DND-41 (cell line): Measurements from ENCODE around the gene SH3GL3.

Experiments
- ATAC-seq: fragments of 200-7000 bp; cut with Tn5 transposase; 3 replicates; pipeline ENCODE4 v1.9.1; 2021; ENCODE audit warnings: low read depth; ENCODE audit not compliant: insufficient read depth
- DNase-seq: peaks from one replicate; pipeline ENCODE4 v3.0.0-alpha.2; 2020
- H2AFZ ChIP-seq: 2 replicates; pipeline ENCODE4 v1.6.0; 2012; ENCODE audit warnings: low read depth, low read length
- H3K27ac ChIP-seq: 2 replicates; pipeline ENCODE4 v1.5.1; 2012; ENCODE audit warnings: low read length, inconsistent platforms
- H3K27me3 ChIP-seq: fragments of 200-600 bp; sonication (generic); 2 replicates; pipeline ENCODE4 v1.6.0; 2012; ENCODE audit warnings: low read length, mild to moderate bottlenecking, inconsistent platforms; ENCODE audit not compliant: insufficient read depth, poor library complexity
- H3K36me3 ChIP-seq: 2 replicates; pipeline ENCODE4 v1.5.1; 2012; ENCODE audit warnings: low read length, inconsistent platforms; ENCODE audit not compliant: insufficient read depth
- H3K4me1 ChIP-seq: 2 replicates; pipeline ENCODE4 v1.5.1; 2012; ENCODE audit warnings: mild to moderate bottlenecking, low read length; ENCODE audit not compliant: insufficient read depth
- H3K4me2 ChIP-seq: 2 replicates; pipeline ENCODE4 v1.6.0; 2012; ENCODE audit warnings: mild to moderate bottlenecking, moderate library complexity, low read length, inconsistent platforms; ENCODE audit not compliant: insufficient read depth
- H3K4me3 ChIP-seq, 2 experiments: fragments of 200-600 bp in 1 of 2; shearing (Covaris generic) in 1 of 2; 2 replicates each; pipeline ENCODE4 v1.5.1; 2012 to 2016; ENCODE audit warnings: inconsistent platforms in 2 of 2, low read length in 2 of 2, mild to moderate bottlenecking in 2 of 2, low read depth in 1 of 2, moderate library complexity in 1 of 2
- H3K79me2 ChIP-seq: 2 replicates; pipeline ENCODE4 v1.6.0; 2012; ENCODE audit warnings: low read length, inconsistent platforms; ENCODE audit not compliant: insufficient read depth
- H3K9ac ChIP-seq: 2 replicates; pipeline ENCODE4 v1.6.0; 2012; ENCODE audit warnings: low read depth, mild to moderate bottlenecking, inconsistent platforms, low read length, moderate library complexity
- H3K9me3 ChIP-seq: 2 replicates; pipeline ENCODE4 v1.5.1; 2012; ENCODE audit warnings: low read length, moderate library complexity, mild to moderate bottlenecking, inconsistent platforms; ENCODE audit not compliant: insufficient read depth, severe bottlenecking
- H4K20me1 ChIP-seq: 2 replicates; pipeline ENCODE4 v1.6.0; 2012; ENCODE audit warnings: low read length; ENCODE audit not compliant: insufficient read depth
- EZH2 ChIP-seq: IDR thresholded peaks from 3 replicates; pipeline ENCODE4 v1.6.1; 2012; ENCODE audit warnings: borderline replicate concordance, low read depth, mild to moderate bottlenecking, moderate library complexity, low read length, inconsistent platforms; ENCODE audit not compliant: severe bottlenecking
- TF ChIP-seq, protein P1 (sequence below): IDR thresholded peaks from 2 replicates; pipeline ENCODE4 v1.5.1; 2012; ENCODE audit warnings: borderline replicate concordance, low read length, moderate library complexity, mild to moderate bottlenecking; ENCODE audit not compliant: poor library complexity, severe bottlenecking; ENCODE audit errors: extremely low read depth

The SH3GL3 gene

DNA sequence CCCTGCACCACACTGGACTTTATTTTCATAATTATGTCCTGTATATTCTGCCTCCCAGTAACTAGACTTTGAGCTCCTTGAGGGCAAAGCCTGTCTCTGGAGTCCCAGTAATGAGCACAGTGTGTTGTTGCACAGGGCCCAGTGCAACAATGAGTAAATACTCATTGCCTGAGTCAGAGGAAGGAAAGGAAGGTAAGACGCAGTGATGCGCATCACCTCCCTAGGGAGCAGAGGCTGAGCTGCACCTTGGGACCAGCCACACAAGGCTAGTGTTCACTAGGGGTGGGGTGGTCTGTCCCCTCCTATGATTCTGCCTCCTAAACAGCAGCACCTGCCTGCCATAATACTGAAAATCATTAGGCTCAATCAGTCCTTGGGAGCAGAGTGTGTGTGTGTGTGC, 120.2 kb downstream of the SH3GL3 start:
- H3K9me3 ChIP-seq: no peaks in the 10 kb centered on the region
- no peaks in the 10 kb centered on the region for H3K79me2 ChIP-seq
- TF ChIP-seq EZH2: no peak
- TF ChIP-seq, protein P1, sequence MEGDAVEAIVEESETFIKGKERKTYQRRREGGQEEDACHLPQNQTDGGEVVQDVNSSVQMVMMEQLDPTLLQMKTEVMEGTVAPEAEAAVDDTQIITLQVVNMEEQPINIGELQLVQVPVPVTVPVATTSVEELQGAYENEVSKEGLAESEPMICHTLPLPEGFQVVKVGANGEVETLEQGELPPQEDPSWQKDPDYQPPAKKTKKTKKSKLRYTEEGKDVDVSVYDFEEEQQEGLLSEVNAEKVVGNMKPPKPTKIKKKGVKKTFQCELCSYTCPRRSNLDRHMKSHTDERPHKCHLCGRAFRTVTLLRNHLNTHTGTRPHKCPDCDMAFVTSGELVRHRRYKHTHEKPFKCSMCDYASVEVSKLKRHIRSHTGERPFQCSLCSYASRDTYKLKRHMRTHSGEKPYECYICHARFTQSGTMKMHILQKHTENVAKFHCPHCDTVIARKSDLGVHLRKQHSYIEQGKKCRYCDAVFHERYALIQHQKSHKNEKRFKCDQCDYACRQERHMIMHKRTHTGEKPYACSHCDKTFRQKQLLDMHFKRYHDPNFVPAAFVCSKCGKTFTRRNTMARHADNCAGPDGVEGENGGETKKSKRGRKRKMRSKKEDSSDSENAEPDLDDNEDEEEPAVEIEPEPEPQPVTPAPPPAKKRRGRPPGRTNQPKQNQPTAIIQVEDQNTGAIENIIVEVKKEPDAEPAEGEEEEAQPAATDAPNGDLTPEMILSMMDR: no peak
- no peak overlapping the region for H3K27ac ChIP-seq
- no peak overlapping the region for H3K4me2 ChIP-seq
- H3K4me3 ChIP-seq: no peak overlapping the region
- no peak overlapping the region for H2AFZ ChIP-seq
- DNase-seq (no peak), ATAC-seq (no peak)
- H3K27me3 ChIP-seq: no peaks in the 10 kb centered on the region
- no peaks in the 10 kb centered on the region for H4K20me1 ChIP-seq
- no peaks in the 10 kb centered on the region for H3K4me1 ChIP-seq
- no peak overlapping the region for H3K9ac ChIP-seq
- no peaks in the 10 kb centered on the region for H3K36me3 ChIP-seq

DNA sequence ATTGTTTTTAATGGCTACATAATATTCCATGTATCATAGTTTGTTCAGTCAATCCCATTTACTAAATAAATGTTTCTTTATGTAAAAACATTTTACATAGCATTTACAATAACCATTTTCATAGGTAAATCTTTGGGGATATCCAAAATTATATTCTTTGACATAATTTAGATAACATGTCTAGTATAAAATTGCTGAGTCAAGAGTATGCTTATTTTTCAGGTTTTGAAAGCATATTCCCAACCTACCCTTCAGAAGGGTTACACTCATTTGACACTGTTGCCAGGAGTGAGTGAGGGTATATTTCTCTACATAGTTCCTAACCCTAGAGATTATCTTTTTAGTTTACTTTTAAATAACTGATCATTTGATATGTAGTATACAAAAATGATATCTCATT, 122.2 kb downstream of the SH3GL3 start:
- no peaks in the 10 kb centered on the region for H4K20me1 ChIP-seq
- H3K79me2 ChIP-seq: no peaks in the 10 kb centered on the region
- no peak overlapping the region for H3K9ac ChIP-seq
- H3K4me3 ChIP-seq: no peak overlapping the region
- H3K9me3 ChIP-seq: no peaks in the 10 kb centered on the region
- DNase-seq: no peak
- ATAC-seq: no peak
- no peaks in the 10 kb centered on the region for H3K36me3 ChIP-seq
- H3K4me1 ChIP-seq: no peaks in the 10 kb centered on the region
- TF ChIP-seq EZH2: no peak
- TF ChIP-seq, protein P1: no peak
- H3K4me2 ChIP-seq: no peak overlapping the region
- no peak overlapping the region for H3K27ac ChIP-seq
- H3K27me3 ChIP-seq: no peaks in the 10 kb centered on the region
- no peak overlapping the region for H2AFZ ChIP-seq

DNA sequence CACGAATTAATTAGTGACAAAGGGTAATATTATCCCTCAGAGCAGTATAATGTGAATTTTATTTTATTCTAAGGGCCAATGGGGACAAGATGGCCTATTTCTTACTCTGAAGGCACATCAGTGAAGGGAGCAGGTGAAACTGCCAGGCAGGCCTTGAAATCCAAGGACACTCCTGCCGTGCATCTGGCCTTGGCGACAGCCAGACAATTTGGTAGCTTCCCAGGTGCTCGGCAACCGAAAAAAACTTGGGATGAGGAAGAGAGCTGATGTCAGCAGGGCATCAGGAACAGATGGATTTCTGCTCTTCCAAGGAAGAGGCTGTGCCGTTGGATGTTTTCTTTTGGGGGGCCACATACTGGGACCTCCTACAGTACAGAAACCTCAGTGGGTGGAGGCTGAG, 123.6 kb downstream of the SH3GL3 start:
- no peaks in the 10 kb centered on the region for H3K27me3 ChIP-seq
- no peaks in the 10 kb centered on the region for H3K4me1 ChIP-seq
- H3K9ac ChIP-seq: no peak overlapping the region
- no peaks in the 10 kb centered on the region for H3K36me3 ChIP-seq
- H3K4me2 ChIP-seq: no peak overlapping the region
- DNase-seq: no peak
- H3K27ac ChIP-seq: no peak overlapping the region
- no peak for TF ChIP-seq EZH2
- TF ChIP-seq, protein P1: no peak
- no peaks in the 10 kb centered on the region for H4K20me1 ChIP-seq
- no peaks in the 10 kb centered on the region for H3K79me2 ChIP-seq
- H3K9me3 ChIP-seq: no peaks in the 10 kb centered on the region
- H2AFZ ChIP-seq: no peak overlapping the region
- no peak overlapping the region for H3K4me3 ChIP-seq
- no peak for ATAC-seq
